GM12878 (cell line): ENCODE data around the gene PAFAH2.

Experiments used
- LARP7 ChIP-seq: fragments of 450-650 bp; IDR thresholded peaks from 2 replicates; pipeline ENCODE4 v1.6.1; 2017; ENCODE audit warnings: mild to moderate bottlenecking
- NBN ChIP-seq: fragments of 450-650 bp; IDR thresholded peaks from 2 replicates; pipeline ENCODE4 v1.6.1; 2016
- POLR2A ChIP-seq: IDR thresholded peaks from 2 replicates; pipeline ENCODE4 v1.6.1; 2011; ENCODE audit warnings: low read depth, mild to moderate bottlenecking, low read length
- SP1 ChIP-seq: IDR thresholded peaks from one replicate; pipeline ENCODE4 v1.6.1; 2011; ENCODE audit warnings: low read depth, low read length

GRCh38 chr1:25967308-25967707, 30.6 kb downstream of the PAFAH2 start:
- TF ChIP-seq NBN (no peak), LARP7 (no peak), POLR2A (no peak), SP1 (no peak)
